Sigmoid colon (tissue), 7 donors: ENCODE data around the gene GTPBP2. TPM values are rescaled to one million over a fixed set of nuclear protein-coding genes. Genes with fewer than 3 reads are reported as not detected.
A peak's percentile ranks its signal among the peaks of the same experiment; 100 is the strongest.

ENCODE experiments used
- DNase-seq: peaks from one replicate; pipeline ENCODE4 v3.0.0-alpha.2; 2019
- H3K27ac ChIP-seq, 4 donors: fragments of 200-600 bp; sonication (generic); one replicate each; pipeline ENCODE4 v1.5.1; 2016 to 2019; ENCODE audit warnings: mild to moderate bottlenecking in 1 of 4
- H3K27me3 ChIP-seq, 3 donors: fragments of 200-600 bp; sonication (generic); one replicate each; pipeline ENCODE4 v1.5.1; 2019; ENCODE audit warnings: mild to moderate bottlenecking in 1 of 3
- H3K36me3 ChIP-seq, 4 donors: fragments of 200-600 bp; sonication (generic); one replicate each; pipeline ENCODE4 v1.5.1; 2016 to 2019
- H3K4me1 ChIP-seq, 4 donors: fragments of 200-600 bp; sonication (generic); one replicate each; pipeline ENCODE4 v1.5.1; 2017 to 2019
- H3K4me3 ChIP-seq, 4 donors: fragments of 200-600 bp; sonication (generic); one replicate each; pipeline ENCODE4 v1.5.1; 2017 to 2019; ENCODE audit warnings: mild to moderate bottlenecking in 2 of 4, moderate library complexity in 1 of 4
- H3K9me3 ChIP-seq, 4 donors: fragments of 200-600 bp in 3 of 4; sonication (generic) in 3 of 4; one replicate each; pipeline versions ENCODE4 v1.5.1 to v1.6.1; 2013 to 2019
- EP300 ChIP-seq, 4 donors: sonication (generic); formaldehyde crosslinking; IDR thresholded peaks; one replicate each; pipeline ENCODE4 v1.6.1; 2017; ENCODE audit warnings: antibody characterized with exemption in 4 of 4
- POLR2A ChIP-seq, 2 donors: fragments of 450-650 bp; IDR thresholded peaks; one replicate each; pipeline ENCODE4 v1.6.1; 2016; ENCODE audit warnings: antibody characterized with exemption in 2 of 2, mild to moderate bottlenecking in 2 of 2, moderate library complexity in 2 of 2
- POLR2AphosphoS5 ChIP-seq, 4 donors: sonication (generic); formaldehyde crosslinking; IDR thresholded peaks; one replicate each; pipeline ENCODE4 v1.6.1; 2017; ENCODE audit warnings: antibody characterized with exemption in 4 of 4
- WGBS, 2 donors: extraction: QIAGEN DNeasy Blood & Tissue Kit; methylation state at CpG; one replicate each; pipeline ENCODE4 v1.1.7; 2013; 5-methylcytosine and 5-hydroxymethylcytosine counted together
- intact Hi-C: fragments of 100-400 bp; cut with DNase I; formaldehyde crosslinking; loops from one replicate; pipeline ENCODE4 v1.15.1; 2023
- polyA plus RNA-seq, 3 donors: library from polyadenylated mRNA; stranded (reverse); fragments of 200-250 nt; gene quantifications; one replicate each; pipeline ENCODE4 v1.2.3, GENCODE V29; 2013
- total RNA-seq, 4 donors: library from RNA; depleted of rRNA; stranded (reverse); fragments of >200 nt; gene quantifications; one replicate each; pipeline ENCODE4 v1.1.0, GENCODE V29; 2016
- TF ChIP-seq, protein P1 (sequence below), 4 experiments: fragments of 450-650 bp in 3 of 4; fragments of 200-600 bp in 1 of 4; IDR thresholded peaks; one replicate each; pipeline ENCODE4 v1.5.1; 2016 to 2019; ENCODE audit warnings: antibody characterized with exemption in 4 of 4, mild to moderate bottlenecking in 3 of 4, moderate library complexity in 2 of 4
- donor health status: healthy with polysubstance abuse.
- donor health status: Bipolar disorder and iron deficiency.
- donor health status: healthy.

Gene GTPBP2
- total and polyA plus RNA-seq, 7 donors: 26.8 to 71.0 (median 36.6) TPM

DNA sequence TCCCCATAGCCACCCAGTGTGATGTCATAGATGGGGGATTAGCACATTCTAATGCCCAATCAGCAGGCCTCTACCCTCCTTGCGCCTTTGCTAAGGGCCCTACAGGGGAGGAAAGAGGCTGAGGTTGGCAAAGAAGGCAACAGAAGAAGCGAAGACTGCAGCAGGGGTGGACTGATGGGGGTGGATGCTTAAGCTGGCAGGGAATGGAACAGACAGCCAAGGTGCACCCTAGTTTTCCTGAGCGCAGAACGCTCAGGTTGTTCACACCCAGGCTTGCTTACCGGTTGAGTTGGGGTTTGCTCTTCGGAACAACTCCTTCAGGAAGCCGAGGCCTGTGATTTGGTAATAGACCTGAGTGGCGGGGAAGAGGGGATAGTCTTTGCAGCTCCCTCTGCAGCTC lies 45.9 kb upstream of the GTPBP2 start:
- no peaks in the 10 kb centered on the region for H3K9me3 ChIP-seq
- H3K4me3 ChIP-seq: no peak overlapping the region
- intact Hi-C loops: no loop called here
- H3K27ac ChIP-seq: no peak overlapping the region
- DNase-seq: no peak
- H3K27me3 ChIP-seq: no peaks in the 10 kb centered on the region
- peaks cover 39 to 93% (median 65%) of the 10 kb centered on the region in 4 donors for H3K36me3 ChIP-seq
- TF ChIP-seq EP300 (IDR thresholded peaks at IDR 0.05): no peak
- TF ChIP-seq, protein P1, sequence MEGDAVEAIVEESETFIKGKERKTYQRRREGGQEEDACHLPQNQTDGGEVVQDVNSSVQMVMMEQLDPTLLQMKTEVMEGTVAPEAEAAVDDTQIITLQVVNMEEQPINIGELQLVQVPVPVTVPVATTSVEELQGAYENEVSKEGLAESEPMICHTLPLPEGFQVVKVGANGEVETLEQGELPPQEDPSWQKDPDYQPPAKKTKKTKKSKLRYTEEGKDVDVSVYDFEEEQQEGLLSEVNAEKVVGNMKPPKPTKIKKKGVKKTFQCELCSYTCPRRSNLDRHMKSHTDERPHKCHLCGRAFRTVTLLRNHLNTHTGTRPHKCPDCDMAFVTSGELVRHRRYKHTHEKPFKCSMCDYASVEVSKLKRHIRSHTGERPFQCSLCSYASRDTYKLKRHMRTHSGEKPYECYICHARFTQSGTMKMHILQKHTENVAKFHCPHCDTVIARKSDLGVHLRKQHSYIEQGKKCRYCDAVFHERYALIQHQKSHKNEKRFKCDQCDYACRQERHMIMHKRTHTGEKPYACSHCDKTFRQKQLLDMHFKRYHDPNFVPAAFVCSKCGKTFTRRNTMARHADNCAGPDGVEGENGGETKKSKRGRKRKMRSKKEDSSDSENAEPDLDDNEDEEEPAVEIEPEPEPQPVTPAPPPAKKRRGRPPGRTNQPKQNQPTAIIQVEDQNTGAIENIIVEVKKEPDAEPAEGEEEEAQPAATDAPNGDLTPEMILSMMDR (IDR thresholded peaks at IDR 0.05): no peak
- no peak for TF ChIP-seq POLR2AphosphoS5 (IDR thresholded peaks at IDR 0.05)
- TF ChIP-seq POLR2A (IDR thresholded peaks at IDR 0.05): no peak
- WGBS, 2 donors: 97% methylated on average over 8 of the region's 8 CpGs
- peaks cover 0 to 10% (median 3%) of the 10 kb centered on the region in 4 donors for H3K4me1 ChIP-seq

DNA sequence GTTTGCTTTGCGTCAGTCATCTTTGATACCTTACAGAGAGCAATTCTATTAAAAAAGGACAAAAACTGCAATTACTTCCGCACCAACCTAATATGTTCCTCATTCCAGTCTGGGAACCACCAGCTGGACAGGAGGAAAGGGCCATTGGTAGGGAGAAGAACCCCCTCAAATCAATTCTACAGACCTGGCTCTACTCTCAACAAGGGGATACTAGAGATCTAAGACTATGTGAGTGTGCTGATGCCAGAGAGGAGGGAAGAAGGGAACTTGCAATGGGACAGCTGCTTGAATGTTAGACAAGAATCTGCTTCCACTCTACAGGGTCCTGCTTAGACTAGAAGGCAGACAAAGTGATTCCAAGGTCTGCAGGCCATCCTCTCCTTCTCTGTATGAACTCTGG lies 45.2 kb upstream of the GTPBP2 start:
- peaks cover 0 to 17% (median 10%) of the 10 kb centered on the region in 4 donors for H3K4me1 ChIP-seq
- intact Hi-C loops: no loop called here
- H3K4me3 ChIP-seq: no peak overlapping the region
- H3K27me3 ChIP-seq: no peaks in the 10 kb centered on the region
- DNase-seq: no peak
- peaks cover 39 to 86% (median 64%) of the 10 kb centered on the region in 4 donors for H3K36me3 ChIP-seq
- H3K27ac ChIP-seq: no peak overlapping the region
- TF ChIP-seq POLR2AphosphoS5 (IDR thresholded peaks at IDR 0.05) (no peak), EP300 (IDR thresholded peaks at IDR 0.05) (no peak), POLR2A (IDR thresholded peaks at IDR 0.05) (no peak)
- TF ChIP-seq, protein P1 (IDR thresholded peaks at IDR 0.05): no peak
- H3K9me3 ChIP-seq: no peaks in the 10 kb centered on the region
- WGBS, 2 donors: 95 to 98% methylated on average over 2 of the region's 2 CpGs

DNA sequence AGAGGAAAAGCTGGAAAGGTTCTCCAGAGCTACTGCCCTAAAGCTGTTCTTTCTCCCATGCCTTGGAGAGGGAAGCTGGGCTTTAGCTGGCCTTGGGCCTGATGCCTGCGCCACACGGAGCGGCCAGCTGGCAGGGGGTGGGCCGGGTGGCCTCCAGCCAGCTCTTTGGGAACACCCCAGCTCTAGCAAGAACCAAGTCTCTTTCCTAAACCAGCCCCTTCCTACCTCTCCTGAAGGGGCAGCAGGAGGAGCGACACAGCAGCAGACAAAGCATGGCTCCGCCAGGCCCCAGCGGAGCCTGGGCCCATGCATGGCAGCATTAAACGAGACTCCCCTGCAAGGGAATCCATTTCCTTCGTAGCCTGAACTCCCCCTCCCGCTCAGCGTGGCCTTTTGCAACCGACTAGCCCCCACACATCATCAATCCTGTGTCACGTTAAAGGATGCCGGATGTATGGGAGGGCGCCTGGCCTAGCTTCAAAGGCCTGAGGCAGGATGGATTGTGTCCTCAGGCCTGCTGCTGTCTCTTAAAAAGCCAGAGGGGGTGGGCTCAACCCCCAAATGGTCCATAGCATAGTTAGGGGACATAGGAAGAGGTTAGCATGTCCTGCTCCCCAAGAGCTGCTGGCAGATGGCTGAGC lies 44.5 kb upstream of the GTPBP2 start:
- Histone ChIP-seq H3K4me3 (no peak overlapping the region), H3K4me1 (peaks cover 0 to 24% (median 17%) of the 10 kb centered on the region in 4 donors), H3K27me3 (no peaks in the 10 kb centered on the region), H3K36me3 (peaks cover 39 to 80% (median 64%) of the 10 kb centered on the region in 4 donors), H3K9me3 (no peaks in the 10 kb centered on the region), H3K27ac (no peak overlapping the region)
- no peak for DNase-seq
- intact Hi-C loops: no loop called here
- TF ChIP-seq POLR2A (IDR thresholded peaks at IDR 0.05) (no peak), EP300 (IDR thresholded peaks at IDR 0.05) (no peak), POLR2AphosphoS5 (IDR thresholded peaks at IDR 0.05) (no peak)
- TF ChIP-seq, protein P1 (IDR thresholded peaks at IDR 0.05): no peak
- 91 to 93% methylated on average over 15 of the region's 15 CpGs for WGBS, 2 donors

DNA sequence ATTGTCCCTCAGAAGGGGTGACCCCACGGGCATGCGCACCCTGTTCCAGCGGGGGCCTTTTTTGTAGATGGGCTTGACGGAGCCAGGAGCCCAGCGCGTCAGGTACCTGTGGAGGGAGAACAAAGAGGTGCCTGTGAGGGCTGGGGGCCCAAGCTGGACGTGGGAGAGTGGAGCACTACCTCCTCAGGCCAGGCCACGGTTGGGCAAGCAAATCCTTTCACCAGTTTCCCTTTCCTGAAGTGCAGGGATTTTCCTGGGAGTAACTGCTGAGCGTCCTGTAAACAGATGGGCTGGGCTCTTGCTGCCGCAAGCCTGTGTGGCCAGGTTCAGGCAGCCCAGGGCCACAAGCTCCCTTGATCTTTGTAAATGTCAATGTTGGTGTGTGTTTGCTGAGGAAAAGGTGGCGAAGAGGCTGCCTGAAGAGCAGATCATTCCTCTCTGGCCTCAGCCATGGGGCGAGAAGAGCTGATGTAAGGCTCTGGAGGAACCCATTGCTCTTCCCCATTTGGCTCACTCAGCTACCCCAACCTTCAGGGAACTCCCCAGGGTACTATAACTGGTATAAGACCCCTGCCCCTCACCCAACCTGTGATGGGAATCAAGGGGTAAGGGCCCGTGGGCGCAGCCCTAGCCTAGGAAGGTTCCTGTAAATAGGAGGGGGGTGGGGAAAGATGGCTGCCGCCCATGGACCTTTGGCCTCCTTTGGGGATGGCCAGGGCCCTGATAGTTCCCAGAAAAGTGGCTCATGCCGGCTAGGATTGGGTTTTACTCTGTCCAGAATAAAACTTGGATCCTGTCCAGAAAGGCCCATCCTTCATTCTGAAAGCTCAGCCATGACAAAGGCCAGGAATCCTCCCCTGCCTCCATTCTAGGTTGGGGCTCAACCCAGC lies 43.0 kb upstream of the GTPBP2 start:
- Histone ChIP-seq H3K36me3 (peaks cover 32 to 65% (median 50%) of the 10 kb centered on the region in 4 donors), H3K27ac (peak overlapping the region in 2 of 4 donors; percentile 49), H3K27me3 (no peaks in the 10 kb centered on the region), H3K4me1 (peaks cover 0 to 39% (median 32%) of the 10 kb centered on the region in 4 donors), H3K4me3 (no peak overlapping the region), H3K9me3 (no peaks in the 10 kb centered on the region)
- WGBS, 2 donors: 47 to 76% methylated on average over 16 of the region's 16 CpGs
- intact Hi-C loops: no loop called here
- TF ChIP-seq POLR2A (IDR thresholded peaks at IDR 0.05) (no peak), POLR2AphosphoS5 (IDR thresholded peaks at IDR 0.05) (no peak), EP300 (IDR thresholded peaks at IDR 0.05) (no peak)
- TF ChIP-seq, protein P1 (IDR thresholded peaks at IDR 0.05): no peak
- no peak for DNase-seq
